ENCODE measurements around the gene ANK3.

DNA sequence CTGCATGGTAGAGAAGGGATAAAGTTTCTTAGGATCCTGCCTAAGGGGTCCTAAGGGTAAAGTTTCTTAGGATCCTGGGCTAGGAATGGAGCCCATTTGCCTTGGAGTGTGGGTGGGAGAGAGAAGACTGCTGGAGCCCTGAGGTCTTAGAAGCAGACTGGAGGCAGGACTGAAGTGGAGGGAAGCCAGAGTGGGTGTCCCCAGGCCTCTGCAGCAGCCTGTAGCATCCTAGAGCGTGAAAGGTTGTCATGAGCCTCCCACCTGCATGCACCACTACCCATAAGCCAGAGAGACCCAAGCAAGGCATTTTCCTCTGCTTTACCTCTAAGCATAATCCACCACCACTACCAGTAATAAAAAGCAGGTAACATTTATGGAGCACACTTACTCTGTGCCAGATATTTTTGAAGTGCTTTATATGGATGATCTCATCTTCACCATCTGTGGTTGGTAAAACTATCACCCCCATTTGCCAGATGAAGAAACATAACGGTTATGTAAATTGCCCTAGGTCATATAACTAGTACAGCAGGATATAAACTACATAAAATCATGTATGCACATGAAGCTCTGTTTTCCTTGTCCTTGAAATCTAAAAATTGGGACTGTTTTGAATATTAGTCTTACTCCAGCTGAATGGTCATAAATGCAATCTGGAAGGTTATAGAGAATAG is 379.8 kb downstream of the ANK3 start:
- TF ChIP-seq EP300 (IDR thresholded peaks at IDR 0.05): no peak
- TF ChIP-seq, protein P1, sequence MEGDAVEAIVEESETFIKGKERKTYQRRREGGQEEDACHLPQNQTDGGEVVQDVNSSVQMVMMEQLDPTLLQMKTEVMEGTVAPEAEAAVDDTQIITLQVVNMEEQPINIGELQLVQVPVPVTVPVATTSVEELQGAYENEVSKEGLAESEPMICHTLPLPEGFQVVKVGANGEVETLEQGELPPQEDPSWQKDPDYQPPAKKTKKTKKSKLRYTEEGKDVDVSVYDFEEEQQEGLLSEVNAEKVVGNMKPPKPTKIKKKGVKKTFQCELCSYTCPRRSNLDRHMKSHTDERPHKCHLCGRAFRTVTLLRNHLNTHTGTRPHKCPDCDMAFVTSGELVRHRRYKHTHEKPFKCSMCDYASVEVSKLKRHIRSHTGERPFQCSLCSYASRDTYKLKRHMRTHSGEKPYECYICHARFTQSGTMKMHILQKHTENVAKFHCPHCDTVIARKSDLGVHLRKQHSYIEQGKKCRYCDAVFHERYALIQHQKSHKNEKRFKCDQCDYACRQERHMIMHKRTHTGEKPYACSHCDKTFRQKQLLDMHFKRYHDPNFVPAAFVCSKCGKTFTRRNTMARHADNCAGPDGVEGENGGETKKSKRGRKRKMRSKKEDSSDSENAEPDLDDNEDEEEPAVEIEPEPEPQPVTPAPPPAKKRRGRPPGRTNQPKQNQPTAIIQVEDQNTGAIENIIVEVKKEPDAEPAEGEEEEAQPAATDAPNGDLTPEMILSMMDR (IDR thresholded peaks at IDR 0.05): no peak

Data from tibial nerve (tissue), 4 donors.